ENCODE results near the gene VSIG2. TPM values are rescaled to one million over a fixed set of nuclear protein-coding genes. Genes with fewer than 3 reads are reported as not detected.

The VSIG2 gene
- total and polyA plus RNA-seq, 2 donors (not counting 3 experiments of a cell fraction or from before 2014, with no cell fraction given) = 1.2 to 7.0 TPM

GRCh38 chr11:124748100-124748418 is 4.0 kb downstream of the VSIG2 start:
- peaks cover 3 to 5% of the 10 kb centered on the region in 2 experiments for H3K36me3 ChIP-seq (ENCODE audit: control insufficient read depth in 2 of 2, extremely low read depth in 1 of 2, insufficient read depth in 2 of 2, low read length in 2 of 2)
- DNase-seq (ENCODE audit: low read depth, low spot score) (no peak), FAIRE-seq (no peak)
- BruUV-seq (replicated peaks) = no TSS peak
- no peak overlapping the region for H2AFZ ChIP-seq (ENCODE audit: low read depth, low read length)
- TF ChIP-seq FOS (IDR thresholded peaks at IDR 0.05; ENCODE audit: borderline replicate concordance, insufficient read depth, low read length) (no peak), MYC (IDR thresholded peaks at IDR 0.05; ENCODE audit: low read depth, low read length) (no peak), EZH2 (IDR thresholded peaks at IDR 0.05; ENCODE audit: borderline replicate concordance, low read depth, low read length, severe bottlenecking) (no peak), CTCF (IDR thresholded peaks at IDR 0.05; ENCODE audit: extremely low read depth in 1 of 2, insufficient read depth in 1 of 2, low read depth in 1 of 2, low read length in 2 of 2) (no peak), POLR2AphosphoS5 (IDR thresholded peaks at IDR 0.05; ENCODE audit: insufficient read depth, low read depth, low read length) (no peak)
- TF ChIP-seq, protein P1, sequence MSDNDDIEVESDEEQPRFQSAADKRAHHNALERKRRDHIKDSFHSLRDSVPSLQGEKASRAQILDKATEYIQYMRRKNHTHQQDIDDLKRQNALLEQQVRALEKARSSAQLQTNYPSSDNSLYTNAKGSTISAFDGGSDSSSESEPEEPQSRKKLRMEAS (IDR thresholded peaks at IDR 0.05; ENCODE audit: insufficient read depth, insufficient read length) = no peak
- no peak overlapping the region for H3K4me3 ChIP-seq (replicated peaks in 1 of 3; ENCODE audit: insufficient read depth in 1 of 3, low read depth in 1 of 3, low read length in 3 of 3)
- peaks cover 41% of the 10 kb centered on the region for H3K4me1 ChIP-seq (ENCODE audit: control insufficient read depth, extremely low read depth, insufficient read depth, low read length)
- no peaks in the 10 kb centered on the region for H3K27me3 ChIP-seq (ENCODE audit: control insufficient read depth in 2 of 2, insufficient read depth in 2 of 2, low read length in 2 of 2)
- intact Hi-C loops (cut with micrococcal nuclease) (loop anchor here (1.0 kb wide), 1 partner anchor 11 kb away; no protein-coding TSS in a partner anchor), dilution Hi-C loops (cut with MboI; ENCODE audit: extremely low pct_ligation_motif_present, low sequenced_read_pairs) (no loop called here)
- no peaks in the 10 kb centered on the region for H3K9me3 ChIP-seq (replicated peaks; ENCODE audit: control insufficient read depth, insufficient read depth, low read length)
- no peaks in the 10 kb centered on the region for H4K20me1 ChIP-seq (replicated peaks; ENCODE audit: control insufficient read depth, extremely low read depth, insufficient read depth, low read length)
- peak overlapping the region; percentile 15 for H3K4me2 ChIP-seq (ENCODE audit: insufficient read depth, low read length)
- H3K9me1 ChIP-seq (replicated peaks; ENCODE audit: control insufficient read depth, extremely low read depth, insufficient read depth, low read length) = no peaks in the 10 kb centered on the region
- H3K79me2 ChIP-seq (ENCODE audit: control insufficient read depth, insufficient read depth, low read length) = no peaks in the 10 kb centered on the region
- ChIA-PET CTCF (interaction anchor here (0.9 to 16.9 kb wide), 10 partner anchors 8 to 118 kb away, joined by 3 to 301 read pairs (median 6); partner anchors contain the start of genes ESAM, NRGN, SIAE and SPA17), POLR2A (interaction anchor here (1.1 to 5.0 kb wide), 2 partner anchors 11 to 78 kb away, joined by 3 to 67 read pairs; no protein-coding TSS in a partner anchor)
- H3K9ac ChIP-seq (replicated peaks; ENCODE audit: extremely low read depth, insufficient read depth, low read length) = no peak overlapping the region
- H3K27ac ChIP-seq (ENCODE audit: insufficient read depth, low read depth, low read length) = peak overlapping the region; percentile 70
